ENCODE results near the gene ARHGAP35. TPM values are rescaled to one million over a fixed set of nuclear protein-coding genes. Genes with fewer than 3 reads are reported as not detected.
"Not testable (repeated sequence)": the region's sequence is repeated elsewhere in the genome, so short reads cannot be mapped to it uniquely, and the experiment has no call there.

The ARHGAP35 gene
- total RNA-seq, 1 experiment from 2014 or later: 64.1 TPM

DNA sequence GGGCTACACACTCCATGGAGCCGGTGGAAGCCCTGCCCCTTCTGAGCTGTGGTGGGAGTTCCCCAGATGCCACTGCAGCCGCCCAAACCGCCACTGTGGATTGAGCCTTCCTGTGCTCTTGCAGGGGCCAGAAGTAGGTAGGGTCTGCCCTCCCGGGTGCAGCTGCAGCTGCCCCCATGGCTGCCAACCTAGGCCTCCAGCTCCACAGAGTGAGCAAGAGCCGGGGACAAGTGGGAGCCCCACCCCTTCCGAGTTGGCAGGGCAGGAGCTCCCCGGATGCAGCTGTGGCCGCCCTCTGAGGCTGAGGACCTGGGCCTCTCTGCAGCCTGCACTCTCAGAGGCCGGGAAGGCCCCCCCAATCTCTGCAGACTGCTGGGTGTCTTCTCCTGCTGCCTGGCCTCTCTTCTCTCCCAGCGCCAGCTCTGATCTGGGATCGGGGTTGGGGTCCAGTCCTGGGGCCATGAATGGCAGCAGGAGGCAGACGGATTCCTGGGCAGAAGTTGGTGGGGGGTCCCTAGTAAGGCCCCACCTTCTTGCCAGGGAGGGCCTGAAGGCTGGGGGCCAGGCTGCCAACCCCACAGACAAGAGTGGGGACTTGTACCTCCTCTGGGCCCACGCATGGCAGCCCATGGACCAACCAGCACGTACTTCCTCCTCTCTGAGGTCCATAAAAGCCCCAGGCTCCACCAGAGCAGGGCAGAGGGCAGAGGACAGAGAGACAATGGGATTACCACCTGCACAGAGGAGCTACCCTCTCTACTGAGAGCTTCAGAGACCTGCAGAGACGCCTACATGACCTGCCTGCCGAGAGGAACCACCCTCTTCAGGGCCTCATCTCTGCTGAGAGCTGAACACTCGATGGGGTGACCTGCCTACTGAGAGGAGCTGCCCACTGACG, 39.0 kb upstream of the ARHGAP35 start:
- Histone ChIP-seq H3K36me3 (ENCODE audit: control insufficient read depth, insufficient read depth, low read length) (no peaks in the 10 kb centered on the region), H3K27me3 (ENCODE audit: control insufficient read depth, insufficient read depth, low read length) (no peaks in the 10 kb centered on the region), H3K27ac (ENCODE audit: low read length) (no peak overlapping the region), H3K4me1 (ENCODE audit: control insufficient read depth, insufficient read depth, low read length) (no peaks in the 10 kb centered on the region), H3K9me3 (ENCODE audit: control insufficient read depth, insufficient read depth, low read depth, low read length) (no peaks in the 10 kb centered on the region), H3K4me3 (ENCODE audit: low read depth in 2 of 2, low read length in 2 of 2) (no peak overlapping the region)
- no TSS peak for BruUV-seq (replicated peaks)
- ATAC-seq (no peak), DNase-seq (ENCODE audit: low read depth, low spot score) (no peak)
- POLR2A ChIA-PET: no interaction called here
- TF ChIP-seq, protein P1, sequence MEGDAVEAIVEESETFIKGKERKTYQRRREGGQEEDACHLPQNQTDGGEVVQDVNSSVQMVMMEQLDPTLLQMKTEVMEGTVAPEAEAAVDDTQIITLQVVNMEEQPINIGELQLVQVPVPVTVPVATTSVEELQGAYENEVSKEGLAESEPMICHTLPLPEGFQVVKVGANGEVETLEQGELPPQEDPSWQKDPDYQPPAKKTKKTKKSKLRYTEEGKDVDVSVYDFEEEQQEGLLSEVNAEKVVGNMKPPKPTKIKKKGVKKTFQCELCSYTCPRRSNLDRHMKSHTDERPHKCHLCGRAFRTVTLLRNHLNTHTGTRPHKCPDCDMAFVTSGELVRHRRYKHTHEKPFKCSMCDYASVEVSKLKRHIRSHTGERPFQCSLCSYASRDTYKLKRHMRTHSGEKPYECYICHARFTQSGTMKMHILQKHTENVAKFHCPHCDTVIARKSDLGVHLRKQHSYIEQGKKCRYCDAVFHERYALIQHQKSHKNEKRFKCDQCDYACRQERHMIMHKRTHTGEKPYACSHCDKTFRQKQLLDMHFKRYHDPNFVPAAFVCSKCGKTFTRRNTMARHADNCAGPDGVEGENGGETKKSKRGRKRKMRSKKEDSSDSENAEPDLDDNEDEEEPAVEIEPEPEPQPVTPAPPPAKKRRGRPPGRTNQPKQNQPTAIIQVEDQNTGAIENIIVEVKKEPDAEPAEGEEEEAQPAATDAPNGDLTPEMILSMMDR (IDR thresholded peaks at IDR 0.05): no peak
- TF ChIP-seq, protein P2, sequence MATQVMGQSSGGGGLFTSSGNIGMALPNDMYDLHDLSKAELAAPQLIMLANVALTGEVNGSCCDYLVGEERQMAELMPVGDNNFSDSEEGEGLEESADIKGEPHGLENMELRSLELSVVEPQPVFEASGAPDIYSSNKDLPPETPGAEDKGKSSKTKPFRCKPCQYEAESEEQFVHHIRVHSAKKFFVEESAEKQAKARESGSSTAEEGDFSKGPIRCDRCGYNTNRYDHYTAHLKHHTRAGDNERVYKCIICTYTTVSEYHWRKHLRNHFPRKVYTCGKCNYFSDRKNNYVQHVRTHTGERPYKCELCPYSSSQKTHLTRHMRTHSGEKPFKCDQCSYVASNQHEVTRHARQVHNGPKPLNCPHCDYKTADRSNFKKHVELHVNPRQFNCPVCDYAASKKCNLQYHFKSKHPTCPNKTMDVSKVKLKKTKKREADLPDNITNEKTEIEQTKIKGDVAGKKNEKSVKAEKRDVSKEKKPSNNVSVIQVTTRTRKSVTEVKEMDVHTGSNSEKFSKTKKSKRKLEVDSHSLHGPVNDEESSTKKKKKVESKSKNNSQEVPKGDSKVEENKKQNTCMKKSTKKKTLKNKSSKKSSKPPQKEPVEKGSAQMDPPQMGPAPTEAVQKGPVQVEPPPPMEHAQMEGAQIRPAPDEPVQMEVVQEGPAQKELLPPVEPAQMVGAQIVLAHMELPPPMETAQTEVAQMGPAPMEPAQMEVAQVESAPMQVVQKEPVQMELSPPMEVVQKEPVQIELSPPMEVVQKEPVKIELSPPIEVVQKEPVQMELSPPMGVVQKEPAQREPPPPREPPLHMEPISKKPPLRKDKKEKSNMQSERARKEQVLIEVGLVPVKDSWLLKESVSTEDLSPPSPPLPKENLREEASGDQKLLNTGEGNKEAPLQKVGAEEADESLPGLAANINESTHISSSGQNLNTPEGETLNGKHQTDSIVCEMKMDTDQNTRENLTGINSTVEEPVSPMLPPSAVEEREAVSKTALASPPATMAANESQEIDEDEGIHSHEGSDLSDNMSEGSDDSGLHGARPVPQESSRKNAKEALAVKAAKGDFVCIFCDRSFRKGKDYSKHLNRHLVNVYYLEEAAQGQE (IDR thresholded peaks at IDR 0.05; ENCODE audit: insufficient read depth in 1 of 2, low read depth in 2 of 2, low read length in 1 of 2): no peak
- no peak for TF ChIP-seq TCF7L2 (IDR thresholded peaks at IDR 0.05; ENCODE audit: low read depth, low read length)
- TF ChIP-seq SIN3A (IDR thresholded peaks at IDR 0.05; ENCODE audit: borderline replicate concordance, insufficient read depth, low read depth, low read length): no peak
- no peak for TF ChIP-seq POLR2AphosphoS5 (IDR thresholded peaks at IDR 0.05; ENCODE audit: low read depth, low read length)
- CTCF ChIA-PET: no interaction called here
- in situ Hi-C loops (cut with HindIII; ENCODE audit: low pct_unique_long_range_greater_than_20kb, low sequenced_read_pairs): no loop called here
- intact Hi-C loops (cut with micrococcal nuclease; ENCODE audit: unreplicated experiment): no loop called here

DNA sequence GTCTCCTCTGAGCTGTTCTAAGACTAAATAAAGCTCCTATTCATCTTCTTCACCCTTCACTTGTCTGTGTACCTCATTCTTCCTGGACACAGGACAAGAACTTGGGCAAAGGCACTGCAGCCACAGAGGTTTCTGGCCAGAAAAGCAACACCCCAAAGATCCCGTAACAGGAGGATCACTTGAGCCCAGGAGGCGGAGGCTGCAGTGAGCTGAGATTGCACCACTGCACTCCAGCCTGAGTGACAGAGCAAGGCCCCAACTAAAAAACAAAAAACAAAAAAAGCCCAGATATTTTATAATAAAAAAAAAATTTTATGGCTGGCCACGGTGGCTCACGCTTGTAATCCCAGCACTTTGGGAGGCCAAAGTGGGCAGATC, 38.4 kb upstream of the ARHGAP35 start:
- H3K4me1 ChIP-seq (ENCODE audit: control insufficient read depth, insufficient read depth, low read length); H3K9me3 ChIP-seq (ENCODE audit: control insufficient read depth, insufficient read depth, low read depth, low read length); H3K36me3 ChIP-seq (ENCODE audit: control insufficient read depth, insufficient read depth, low read length); DNase-seq (ENCODE audit: low read depth, low spot score); in situ Hi-C loops (cut with HindIII; ENCODE audit: low pct_unique_long_range_greater_than_20kb, low sequenced_read_pairs); CTCF ChIA-PET; H3K27me3 ChIP-seq (ENCODE audit: control insufficient read depth, insufficient read depth, low read length); BruUV-seq (replicated peaks); ATAC-seq; POLR2A ChIA-PET; H3K4me3 ChIP-seq (ENCODE audit: low read depth in 2 of 2, low read length in 2 of 2); H3K27ac ChIP-seq (ENCODE audit: low read length); intact Hi-C loops (cut with micrococcal nuclease; ENCODE audit: unreplicated experiment): not testable (repeated sequence)

- in situ Hi-C loops (cut with HindIII; ENCODE audit: low pct_unique_long_range_greater_than_20kb, low sequenced_read_pairs): no loop called here
- BruUV-seq (replicated peaks): no TSS peak
- ChIA-PET POLR2A (no interaction called here), CTCF (no interaction called here)
- H3K4me3 ChIP-seq (ENCODE audit: low read depth in 2 of 2, low read length in 2 of 2): no peak overlapping the region
- no peaks in the 10 kb centered on the region for H3K27me3 ChIP-seq (ENCODE audit: control insufficient read depth, insufficient read depth, low read length)
- no peaks in the 10 kb centered on the region for H3K36me3 ChIP-seq (ENCODE audit: control insufficient read depth, insufficient read depth, low read length)
- no peaks in the 10 kb centered on the region for H3K9me3 ChIP-seq (ENCODE audit: control insufficient read depth, insufficient read depth, low read depth, low read length)
- H3K4me1 ChIP-seq (ENCODE audit: control insufficient read depth, insufficient read depth, low read length): no peaks in the 10 kb centered on the region
- no peak overlapping the region for H3K27ac ChIP-seq (ENCODE audit: low read length)
- no peak for ATAC-seq
- no peak for DNase-seq (ENCODE audit: low read depth, low spot score)
- intact Hi-C loops (cut with micrococcal nuclease; ENCODE audit: unreplicated experiment): no loop called here
- TF ChIP-seq SIN3A (IDR thresholded peaks at IDR 0.05; ENCODE audit: borderline replicate concordance, insufficient read depth, low read depth, low read length) (no peak), POLR2AphosphoS5 (IDR thresholded peaks at IDR 0.05; ENCODE audit: low read depth, low read length) (no peak), TCF7L2 (IDR thresholded peaks at IDR 0.05; ENCODE audit: low read depth, low read length) (no peak)
- TF ChIP-seq, protein P2 (IDR thresholded peaks at IDR 0.05; ENCODE audit: insufficient read depth in 1 of 2, low read depth in 2 of 2, low read length in 1 of 2): no peak
- TF ChIP-seq, protein P1 (IDR thresholded peaks at IDR 0.05): no peak
Measured at GRCh38 chr19:46823049-46823448, 37.7 kb upstream of the ARHGAP35 start.
